GM20431 (cell line): ENCODE measurements around the gene WDR5.

Source experiments
- in situ Hi-C: fragments of 300-500 bp; cut with MseI, MboI; formaldehyde crosslinking; loops from one replicate; pipeline ENCODE4 v1.15.0; 2020; ENCODE audit warnings: low sequenced_read_pairs; ENCODE audit not compliant: unreplicated experiment

The WDR5 gene

DNA sequence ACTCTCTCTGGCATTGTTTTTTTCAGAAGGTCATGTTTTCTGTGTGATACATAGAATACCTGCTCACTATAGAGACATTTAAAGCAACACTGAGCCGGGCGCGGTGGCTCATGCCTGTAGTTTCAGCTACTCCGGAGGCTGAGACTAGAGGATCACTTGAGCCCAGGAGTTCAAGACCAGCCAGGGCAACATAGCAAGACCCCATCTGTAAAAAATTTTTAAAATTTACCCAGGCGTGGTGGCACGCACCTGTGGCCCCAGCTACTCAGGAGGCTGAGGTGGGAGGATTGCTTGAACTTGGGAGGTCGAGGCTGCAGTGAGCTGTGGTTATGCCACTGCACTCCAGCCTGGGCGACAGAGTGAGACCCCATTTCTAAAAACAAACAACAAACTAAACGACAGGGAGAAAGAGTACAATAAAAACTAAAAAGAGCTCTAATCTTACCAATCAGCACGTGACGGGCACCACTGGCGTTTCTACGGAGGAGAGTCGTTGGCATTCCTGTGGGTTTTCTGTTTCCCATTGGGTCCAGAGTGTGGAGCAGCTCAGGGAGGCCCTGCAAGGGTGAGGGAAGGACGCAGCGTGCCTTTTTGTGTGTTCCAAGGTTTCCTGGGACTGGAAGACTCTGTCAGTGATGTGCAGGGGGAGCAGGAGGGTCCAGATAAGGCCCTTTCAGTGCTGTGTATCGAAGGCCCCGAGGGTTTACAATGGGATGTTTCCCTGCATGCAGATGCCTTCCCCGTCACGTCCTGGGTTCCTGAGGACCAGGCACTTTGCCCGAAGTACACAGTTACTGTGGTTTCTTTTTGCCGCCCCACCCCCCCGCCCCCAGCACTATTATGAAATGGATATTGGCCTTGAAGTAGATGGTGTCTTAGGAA, 35.7 kb downstream of the WDR5 start:
- in situ Hi-C loops = no loop called here

DNA sequence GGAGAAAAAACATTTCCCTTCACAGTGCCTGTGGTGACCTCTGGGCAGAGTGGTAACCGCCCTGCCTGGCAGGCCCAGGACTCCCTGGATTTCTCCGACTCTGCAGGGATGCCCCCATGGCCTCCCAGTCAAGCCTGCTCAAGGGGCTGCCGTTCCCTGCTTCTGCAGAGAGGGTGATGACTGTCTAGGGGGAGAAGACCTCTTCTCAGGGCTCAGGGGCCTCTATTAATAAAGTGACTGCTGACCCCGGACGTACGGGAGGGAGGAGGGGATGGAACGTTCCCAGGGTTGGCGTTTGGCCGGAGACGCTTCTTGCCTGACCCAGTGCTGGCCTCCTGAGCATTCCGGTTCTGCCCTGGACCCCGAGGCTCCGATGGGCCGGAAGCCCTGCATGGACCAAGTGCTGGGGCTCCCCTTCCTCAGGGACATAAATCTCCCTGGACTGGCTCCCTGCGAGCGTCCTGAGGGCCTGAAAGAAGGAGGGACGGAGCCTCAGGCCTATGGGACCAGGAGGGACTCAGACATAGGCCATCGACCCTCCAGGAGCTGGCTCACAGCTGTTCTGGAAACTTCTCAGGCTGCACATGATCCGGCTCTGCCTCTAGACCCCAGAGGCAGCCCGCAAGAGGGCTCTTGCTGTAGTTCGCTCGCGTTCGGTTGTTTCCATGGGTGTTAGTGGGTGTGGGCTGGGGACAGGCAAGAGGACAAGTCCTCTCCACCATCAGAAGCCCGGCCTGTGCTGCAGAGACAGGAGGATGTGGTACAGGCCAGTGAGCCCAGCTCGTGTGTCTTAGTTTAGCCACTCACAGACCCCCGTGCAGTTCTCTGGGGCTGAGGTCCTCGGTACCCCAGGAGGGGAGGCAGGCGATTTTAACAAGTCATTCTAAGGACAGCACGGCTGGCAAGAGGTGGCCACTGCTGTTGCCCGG, 36.6 kb downstream of the WDR5 start:
- in situ Hi-C loops = no loop called here

DNA sequence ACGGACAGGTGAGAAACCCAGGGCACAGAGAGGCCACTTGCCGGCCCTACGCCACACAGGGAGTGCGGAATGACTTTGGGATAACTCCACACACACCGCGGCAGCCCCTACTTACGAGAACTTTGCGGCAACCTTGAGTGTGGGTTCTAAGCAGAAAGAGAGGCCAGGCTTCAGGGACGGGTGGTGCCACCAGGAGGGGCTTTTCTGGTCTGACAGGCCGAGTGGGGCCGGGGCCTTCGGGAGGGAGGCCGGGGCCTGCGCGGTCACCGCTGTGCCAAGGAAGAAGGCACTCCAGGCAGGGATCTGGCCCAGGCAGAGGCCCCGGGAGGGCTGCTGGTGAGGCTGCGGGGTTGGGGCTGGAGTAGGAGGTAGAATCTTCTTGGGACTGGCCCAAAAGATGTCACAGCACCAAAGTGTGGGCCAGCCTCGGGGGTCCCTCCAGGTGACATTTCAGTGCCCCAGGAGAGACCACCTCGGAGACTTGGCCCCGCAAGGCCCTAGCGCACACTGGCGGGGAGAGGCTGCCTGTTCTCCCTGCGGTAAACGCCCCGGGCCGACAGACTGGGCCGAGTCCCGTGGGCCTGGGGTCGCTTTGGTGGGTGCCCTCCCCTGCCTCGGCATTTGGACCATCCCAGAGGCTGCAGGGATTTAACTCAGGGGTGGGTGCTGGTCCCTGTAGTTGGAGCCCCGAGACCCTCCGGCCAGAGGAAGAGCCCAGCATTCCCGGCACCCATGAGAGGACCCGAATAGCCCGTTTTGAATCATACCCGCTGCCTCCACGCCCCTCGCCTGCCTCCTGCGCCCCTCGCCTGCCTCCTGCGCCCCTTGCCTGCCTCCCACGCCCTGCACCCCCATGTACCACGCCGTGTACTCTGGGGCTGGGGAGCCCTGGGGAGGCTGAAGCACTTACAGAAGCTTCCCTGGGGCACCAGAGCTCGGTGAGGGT, 37.5 kb downstream of the WDR5 start:
- in situ Hi-C loops = no loop called here

DNA sequence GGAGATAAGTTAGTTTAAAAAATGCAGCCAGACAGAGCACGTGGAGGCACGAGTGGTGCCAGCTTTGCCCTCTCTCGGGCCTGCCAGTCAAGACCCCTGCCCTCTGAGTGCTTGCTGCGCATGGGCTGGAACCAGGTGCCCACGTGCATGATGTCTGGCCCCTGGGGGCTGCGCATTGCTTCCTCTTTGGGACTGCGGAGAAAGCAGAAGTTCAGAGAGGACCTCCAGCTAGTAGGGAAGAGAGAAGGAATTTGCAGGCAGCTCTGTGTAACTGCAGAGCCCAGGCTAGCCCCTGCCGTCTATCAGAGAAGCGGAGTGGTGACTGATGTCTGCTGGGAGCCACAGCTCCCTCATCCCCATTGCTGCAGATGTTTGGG, 38.2 kb downstream of the WDR5 start:
- in situ Hi-C loops = no loop called here

DNA sequence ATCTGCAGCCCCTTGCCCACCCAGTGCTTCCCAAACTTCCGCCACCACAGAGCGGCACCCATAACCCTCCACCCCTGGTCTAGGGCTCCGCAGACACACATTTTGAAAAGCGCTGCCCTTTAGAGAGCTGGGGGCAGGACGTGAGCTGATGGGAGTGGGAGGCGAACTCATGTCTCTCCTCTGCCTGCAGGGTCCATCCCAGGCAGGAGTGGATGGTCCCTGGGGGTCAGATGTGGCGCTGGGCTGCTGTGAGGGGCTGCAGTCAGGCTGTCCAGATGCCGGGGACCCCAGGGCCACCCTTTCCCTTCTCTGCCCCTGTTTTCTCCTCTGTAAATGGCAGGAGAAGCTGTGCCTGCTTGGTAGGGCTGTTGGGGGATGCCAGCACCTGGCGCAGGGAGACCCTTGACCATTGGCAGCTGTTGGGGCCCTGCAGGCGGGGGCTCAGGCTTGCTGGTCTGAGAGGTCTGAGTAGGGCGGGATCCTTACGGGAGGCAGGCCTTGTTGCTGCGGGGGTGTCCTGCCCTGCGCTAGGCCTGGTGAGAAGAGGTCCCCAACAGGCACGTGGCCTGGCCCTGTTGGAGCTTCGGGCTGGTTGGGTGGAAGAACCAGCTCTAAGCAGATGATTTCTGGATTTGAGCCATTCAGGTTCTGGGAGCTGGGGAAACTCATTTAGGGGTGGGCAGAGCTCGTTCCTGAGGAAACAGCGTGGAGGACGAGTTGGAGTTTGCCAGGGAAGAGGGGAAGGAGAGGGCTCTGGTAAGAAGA, 38.8 kb downstream of the WDR5 start:
- in situ Hi-C loops = no loop called here

DNA sequence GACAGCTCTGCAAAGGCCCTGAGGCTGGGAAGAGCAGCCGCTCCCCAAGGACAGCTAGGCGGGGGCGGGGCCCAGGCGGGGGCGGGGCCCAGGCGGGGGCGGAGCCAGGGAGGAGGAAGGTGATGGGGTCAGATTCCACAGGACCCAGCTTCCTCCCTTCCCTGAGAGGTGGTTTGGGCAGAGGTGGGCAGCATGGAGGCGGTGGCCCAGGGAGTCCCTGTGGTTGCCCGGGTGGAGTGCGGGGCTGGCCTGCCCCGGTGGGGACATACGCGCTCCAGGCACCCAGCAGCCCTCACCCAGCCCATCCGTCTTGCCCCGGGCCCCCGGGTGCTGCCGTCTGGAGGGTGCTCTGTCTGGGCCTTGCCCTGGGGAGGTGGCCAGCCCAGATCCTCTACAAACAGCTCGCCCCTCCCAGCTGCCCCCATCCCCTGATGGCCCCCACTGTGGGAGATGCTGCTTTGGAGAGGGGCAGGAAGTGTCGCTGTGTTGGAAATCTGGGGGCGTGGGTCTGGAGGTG, 39.5 kb downstream of the WDR5 start:
- in situ Hi-C loops = no loop called here

DNA sequence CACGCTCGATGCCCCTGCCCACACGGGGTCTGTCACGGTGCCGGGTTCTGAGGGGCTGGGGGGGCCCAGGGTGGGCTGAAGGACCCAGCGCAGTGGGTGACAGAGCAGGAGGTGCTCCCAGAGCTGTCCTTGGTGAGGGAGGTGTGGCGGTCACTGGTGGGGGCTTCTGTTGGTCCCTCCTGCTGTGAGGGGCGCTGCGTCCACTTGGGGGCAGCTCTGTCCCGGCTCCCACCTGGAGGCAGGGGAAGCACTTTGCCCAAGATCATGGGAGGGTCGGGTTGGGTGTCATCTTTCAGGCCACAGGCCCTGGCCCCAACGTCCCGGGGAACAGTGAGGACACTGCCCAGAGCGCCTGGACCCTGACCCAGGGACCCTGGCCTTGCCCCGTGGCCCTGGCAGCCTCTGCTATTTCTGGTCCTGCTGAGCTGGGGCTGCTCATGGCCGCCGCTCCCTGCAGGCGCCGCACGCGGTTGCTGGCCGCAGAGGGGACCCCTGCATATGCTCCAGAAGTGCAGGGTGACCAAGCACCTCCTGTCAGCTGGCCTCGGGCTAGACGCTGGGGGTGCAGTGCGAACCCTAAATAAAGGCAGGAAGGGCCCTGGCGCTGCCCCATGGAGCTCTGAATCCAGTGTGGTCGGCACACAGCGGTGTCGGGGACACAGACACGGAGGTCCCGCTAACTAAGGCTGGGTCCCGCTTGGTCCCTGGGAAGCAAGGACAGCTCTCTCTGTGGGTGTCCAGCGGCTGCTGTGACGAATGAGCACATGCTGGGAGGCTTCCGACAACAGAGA, 40.1 kb downstream of the WDR5 start:
- in situ Hi-C loops = no loop called here

DNA sequence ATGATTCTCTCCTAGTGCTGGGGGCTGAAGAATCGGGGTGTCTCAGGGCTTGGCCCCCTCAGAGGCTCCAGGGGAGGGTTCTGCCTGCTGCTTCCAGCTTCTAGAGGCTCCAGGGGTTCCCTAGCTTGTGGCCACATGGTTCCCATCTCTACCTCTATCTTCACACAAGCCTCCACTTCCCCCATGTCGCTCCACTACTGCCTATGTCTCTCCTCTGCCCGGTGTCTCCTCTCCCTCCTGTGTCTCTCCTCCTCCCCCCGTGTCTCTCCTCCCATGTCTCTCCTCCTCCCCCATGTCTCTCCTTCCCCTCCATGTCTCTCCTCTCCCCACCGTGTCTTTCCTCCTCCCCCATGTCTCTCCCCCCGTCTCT, 40.7 kb downstream of the WDR5 start:
- in situ Hi-C loops = no loop called here

DNA sequence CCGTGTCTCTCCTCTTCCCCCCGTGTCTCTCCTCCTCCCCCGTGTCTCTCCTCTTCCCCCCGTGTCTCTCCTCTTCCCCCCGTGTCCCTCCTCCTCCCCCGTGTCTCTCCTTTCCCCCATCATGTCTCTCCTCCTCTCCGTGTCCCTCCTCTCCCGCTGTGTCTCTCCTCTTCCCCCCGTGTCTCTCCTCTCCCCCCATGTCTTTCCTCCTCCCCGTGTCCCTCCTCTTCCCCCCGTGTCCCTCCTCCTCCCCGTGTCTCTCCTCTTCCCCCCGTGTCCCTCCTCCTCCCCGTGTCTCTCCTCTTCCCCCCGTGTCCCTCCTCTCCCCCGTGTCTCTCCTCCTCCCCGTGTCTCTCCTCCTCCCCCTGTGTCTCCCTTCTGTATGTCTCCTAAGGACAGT, 41.3 kb downstream of the WDR5 start:
- in situ Hi-C loops = no loop called here

DNA sequence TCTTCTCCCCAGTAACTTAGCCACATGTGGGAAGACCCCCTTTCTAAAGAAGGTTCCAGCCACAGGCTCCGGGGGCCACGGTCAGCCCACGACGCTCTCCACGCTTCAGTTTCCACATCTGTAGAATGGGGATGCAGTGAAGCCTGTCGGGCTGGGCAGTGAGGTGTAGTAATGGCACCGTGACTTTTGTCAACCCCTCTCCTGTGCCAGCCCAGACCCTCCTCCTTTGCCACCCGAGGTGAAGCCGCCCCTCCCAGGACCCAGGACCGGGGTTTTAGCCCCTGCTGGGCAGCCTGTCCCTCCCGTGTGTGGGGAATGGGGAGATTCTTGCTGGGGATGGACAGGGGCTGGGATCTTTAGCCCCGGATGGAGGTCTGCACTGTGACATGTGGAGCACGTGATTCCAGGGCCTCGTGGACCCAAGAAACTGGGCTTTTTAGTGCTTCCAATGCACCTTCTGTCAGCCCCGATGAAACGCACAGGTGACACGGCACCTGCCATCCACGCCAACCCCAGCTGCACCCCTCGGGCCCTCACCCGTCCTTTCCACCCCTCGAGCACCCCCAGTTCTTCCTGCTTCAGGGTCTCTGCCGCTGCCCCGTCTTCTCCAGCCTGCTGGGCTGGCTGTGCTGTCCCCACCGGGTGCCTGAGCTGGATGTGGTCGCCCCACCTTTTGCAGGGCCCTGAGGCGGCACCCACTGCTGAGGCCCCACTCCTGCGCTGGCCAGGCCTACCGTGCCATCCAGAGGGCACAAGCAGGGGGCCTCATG, 41.9 kb downstream of the WDR5 start:
- in situ Hi-C loops = no loop called here

DNA sequence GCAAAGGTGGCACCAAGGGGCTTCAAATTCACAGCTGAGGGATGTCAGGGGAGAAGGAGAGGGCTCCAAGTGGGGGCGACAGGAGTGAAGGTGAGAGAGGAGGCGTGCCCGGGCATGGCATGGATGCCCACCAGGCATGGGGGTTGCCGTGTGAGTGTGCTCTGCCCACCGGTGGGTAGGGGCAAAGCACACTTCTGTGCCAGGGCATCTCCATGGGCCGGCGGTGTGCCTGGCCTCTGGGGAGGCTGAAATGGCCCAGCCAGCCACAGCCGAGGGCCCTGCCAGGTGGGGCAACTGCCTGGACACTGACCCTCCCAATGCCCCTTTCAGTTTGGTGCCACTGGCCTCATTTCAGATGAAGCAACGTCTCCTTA, 42.5 kb downstream of the WDR5 start:
- in situ Hi-C loops = no loop called here

DNA sequence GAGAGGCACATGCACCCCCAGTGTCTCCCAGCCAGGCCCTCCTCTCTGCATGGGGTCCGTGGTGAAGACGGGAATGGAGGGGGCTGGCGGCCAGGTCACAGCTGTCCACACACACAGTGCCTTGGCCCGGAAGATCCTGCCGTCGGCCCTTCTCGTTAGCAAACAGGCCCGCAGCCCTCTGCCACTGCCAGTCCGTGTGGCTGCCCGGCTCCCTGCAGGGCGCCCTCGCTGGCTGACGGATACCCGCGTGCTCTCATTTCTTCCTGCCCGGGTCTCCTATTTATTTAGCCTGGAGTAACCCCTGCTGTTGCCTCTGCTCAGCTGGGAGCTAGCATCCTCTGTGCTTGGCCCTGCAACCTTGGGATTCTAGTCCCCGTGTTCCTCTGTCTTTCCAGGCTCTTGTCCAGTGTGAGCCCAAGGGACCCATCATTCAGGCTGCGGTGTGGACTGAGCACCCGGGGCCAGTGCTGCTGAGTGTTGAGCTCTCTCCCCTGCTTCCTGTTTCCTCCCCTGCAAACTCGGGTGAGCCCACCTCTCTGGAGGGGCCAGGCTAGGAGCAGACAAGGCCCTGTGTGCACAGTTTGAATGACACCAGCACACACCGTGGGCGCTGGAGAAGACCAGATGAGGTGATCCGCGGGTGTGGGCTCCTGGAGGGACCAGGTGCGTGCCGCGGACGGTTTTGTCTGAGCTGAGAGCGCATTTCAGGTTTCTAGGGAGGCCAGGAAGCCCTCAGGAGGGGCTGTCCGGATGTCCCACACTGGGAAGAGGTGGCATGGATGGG, 43.1 kb downstream of the WDR5 start:
- in situ Hi-C loops = no loop called here

DNA sequence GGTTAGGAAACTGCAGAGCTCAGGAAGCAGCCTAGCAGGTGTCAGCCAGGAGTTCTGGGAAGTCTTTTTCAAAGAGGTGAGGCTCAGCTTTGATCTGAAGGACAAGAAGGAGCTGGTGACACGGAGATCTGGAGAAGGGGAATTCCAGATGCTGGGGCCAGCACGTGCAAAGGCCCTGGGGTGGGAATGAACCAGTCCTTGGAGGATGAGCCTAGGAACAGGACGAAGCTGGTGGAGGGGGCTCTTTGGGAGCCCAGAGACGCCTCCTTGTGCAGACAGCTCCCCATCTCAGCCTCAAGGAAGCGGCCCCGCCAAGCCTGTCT, 43.7 kb downstream of the WDR5 start:
- in situ Hi-C loops = no loop called here

DNA sequence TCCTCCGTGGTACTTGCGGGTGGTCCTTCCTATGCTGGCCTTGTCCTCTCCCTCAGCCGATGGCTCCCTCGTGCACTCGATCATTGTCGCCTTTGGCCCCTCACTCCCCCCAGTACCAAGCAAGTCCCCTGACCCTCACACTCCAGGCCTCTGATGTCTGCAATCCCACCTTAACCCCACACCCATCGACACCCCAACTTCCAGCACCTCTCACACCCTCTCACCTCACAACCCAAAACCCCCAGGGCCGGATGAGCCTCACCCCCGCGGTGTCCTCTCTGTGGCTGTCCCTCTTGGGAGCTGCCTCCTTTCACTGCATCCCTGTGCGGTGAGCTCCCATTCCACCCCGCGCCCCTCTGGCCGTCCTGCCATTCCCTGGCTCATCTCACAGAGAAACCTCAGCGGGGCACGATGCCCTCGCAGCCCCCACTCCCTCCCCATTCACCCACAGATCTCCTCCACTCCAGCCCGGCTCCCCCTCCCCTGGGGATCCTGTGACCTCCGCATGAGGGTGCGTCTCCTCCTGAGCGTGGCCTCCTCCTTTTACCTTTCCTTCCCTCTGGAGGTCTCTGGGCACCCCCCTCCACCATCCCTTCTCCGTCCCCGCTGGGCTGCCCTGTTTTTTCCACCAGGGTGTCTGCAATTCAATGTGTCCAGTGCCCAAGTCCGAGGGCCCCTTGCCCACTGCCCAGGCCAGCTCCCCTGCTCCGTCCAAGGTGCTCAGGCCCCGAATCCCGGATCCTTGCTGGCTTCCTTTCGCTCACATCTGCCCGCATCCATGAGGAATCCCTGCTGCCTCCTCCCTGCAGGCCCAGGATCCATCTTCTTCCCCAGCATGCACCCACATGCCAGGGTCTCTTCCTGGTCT, 44.3 kb downstream of the WDR5 start:
- in situ Hi-C loops = no loop called here

DNA sequence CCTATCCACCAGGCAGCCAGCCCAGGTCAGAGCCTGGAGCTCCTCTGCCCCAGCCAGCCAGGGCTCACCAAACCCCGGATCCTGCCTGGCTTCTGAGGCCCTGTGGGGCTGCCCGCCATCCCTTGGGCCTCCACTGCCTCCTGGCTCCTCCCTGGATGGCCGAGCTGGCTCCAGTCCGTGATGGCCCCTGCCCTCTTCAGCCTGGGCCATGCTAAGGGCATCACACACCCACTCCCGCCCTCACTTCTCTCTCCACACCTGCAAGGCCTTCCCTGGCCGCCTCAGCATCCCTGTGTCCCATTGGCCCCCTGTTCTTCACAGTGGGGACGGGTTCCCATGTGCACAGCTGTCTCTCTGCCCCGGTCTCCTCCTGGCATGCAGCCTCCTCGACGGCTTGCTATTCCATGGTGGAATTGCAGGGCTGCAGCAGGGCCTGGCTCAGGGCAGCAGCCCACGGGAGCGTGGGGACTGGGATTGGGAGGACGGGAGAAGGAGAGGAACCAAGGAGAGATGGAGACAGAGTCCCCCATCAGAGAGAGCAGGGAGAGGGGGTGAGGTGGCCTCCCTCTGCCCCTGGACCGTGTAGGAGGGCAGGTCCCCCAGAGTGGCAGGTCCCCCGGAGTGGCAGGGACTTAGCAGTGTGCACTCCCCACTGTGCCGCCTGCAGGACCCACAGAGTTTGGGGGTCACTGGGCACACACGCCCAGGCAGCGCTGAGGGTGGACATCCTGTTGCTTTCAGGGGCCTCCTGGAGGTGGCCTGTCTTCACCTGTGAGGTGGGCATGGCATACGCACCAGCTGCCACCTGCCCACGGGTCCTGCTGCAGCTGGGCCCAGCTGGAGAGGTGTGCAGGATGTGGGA, 45.1 kb downstream of the WDR5 start:
- in situ Hi-C loops = no loop called here
